Measurements from ENCODE around the gene ITCH.
"Not testable (repeated sequence)": the region's sequence is repeated elsewhere in the genome, so short reads cannot be mapped to it uniquely, and the experiment has no call there.

ITCH gene

GRCh38 chr20:34377072-34377847, 14.2 kb downstream of the ITCH start:
- H3K4me1 ChIP-seq (ENCODE audit: control insufficient read depth in 1 of 2, insufficient read depth in 2 of 2, low read length in 2 of 2), result no peaks in the 10 kb centered on the region
- no peak for DNase-seq
- WGBS (ENCODE audit: extremely low coverage, insufficient coverage, insufficient read length), result no CpG with 5 or more reads among the region's 16 CpGs
- no peaks in the 10 kb centered on the region for H3K9me3 ChIP-seq (ENCODE audit: insufficient read depth, low read depth, low read length)
- no peak overlapping the region for H4K91ac ChIP-seq (ENCODE audit: low read depth, low read length)
- no peaks in the 10 kb centered on the region for H3K27me3 ChIP-seq (ENCODE audit: insufficient read depth, low read length)
- H2BK120ac ChIP-seq (ENCODE audit: insufficient read depth, low read length, poor library complexity), result no peak overlapping the region
- H2BK12ac ChIP-seq (ENCODE audit: low read length), result no peak overlapping the region
- H3K4me3 ChIP-seq (ENCODE audit: low read depth, low read length), result no peak overlapping the region
- peak overlapping the region; percentile 48 for H3K4ac ChIP-seq (ENCODE audit: low read depth, low read length)
- H3K23ac ChIP-seq (ENCODE audit: low read length), result no peak overlapping the region
- no peak overlapping the region for H3K14ac ChIP-seq (ENCODE audit: low read length)
- H2BK5ac ChIP-seq (ENCODE audit: low read depth, low read length, poor library complexity), result no peak overlapping the region
- no peak overlapping the region for H3K27ac ChIP-seq (ENCODE audit: low read depth, low read length)
- no peak overlapping the region for H3K4me2 ChIP-seq (ENCODE audit: low read length)
- no peak overlapping the region for H3K9ac ChIP-seq (ENCODE audit: low read length)
- no peak overlapping the region for H2AFZ ChIP-seq (ENCODE audit: insufficient read depth, low read length, poor library complexity)
- H4K12ac ChIP-seq (ENCODE audit: low read depth, low read length), result no peak overlapping the region
- no peak overlapping the region for H2AK5ac ChIP-seq (ENCODE audit: low read length)
- no peak overlapping the region for H3K18ac ChIP-seq (ENCODE audit: low read length)
- no peak overlapping the region for H4K8ac ChIP-seq (ENCODE audit: low read depth, low read length)
- no peaks in the 10 kb centered on the region for H3K79me1 ChIP-seq (ENCODE audit: low read length)
- peaks cover 11 to 17% of the 10 kb centered on the region in 2 experiments for H3K36me3 ChIP-seq (ENCODE audit: control insufficient read depth in 1 of 2, insufficient read depth in 2 of 2, low read length in 2 of 2)
- H3K79me2 ChIP-seq (ENCODE audit: control insufficient read depth, insufficient read depth, low read length, poor library complexity), result peaks cover 4% of the 10 kb centered on the region

- peaks cover 8% of the 10 kb centered on the region for H3K79me2 ChIP-seq (ENCODE audit: control insufficient read depth, insufficient read depth, low read length, poor library complexity)
- no peak overlapping the region for H4K8ac ChIP-seq (ENCODE audit: low read depth, low read length)
- no CpG with 5 or more reads among the region's 3 CpGs for WGBS (ENCODE audit: extremely low coverage, insufficient coverage, insufficient read length)
- no peak overlapping the region for H3K23ac ChIP-seq (ENCODE audit: low read length)
- H3K27ac ChIP-seq (ENCODE audit: low read depth, low read length), result no peak overlapping the region
- no peak overlapping the region for H3K4ac ChIP-seq (ENCODE audit: low read depth, low read length)
- no peak overlapping the region for H2AK5ac ChIP-seq (ENCODE audit: low read length)
- no peak overlapping the region for H3K18ac ChIP-seq (ENCODE audit: low read length)
- no peak overlapping the region for H3K4me3 ChIP-seq (ENCODE audit: low read depth, low read length)
- H4K91ac ChIP-seq (ENCODE audit: low read depth, low read length), result no peak overlapping the region
- no peak overlapping the region for H2AFZ ChIP-seq (ENCODE audit: insufficient read depth, low read length, poor library complexity)
- no peaks in the 10 kb centered on the region for H3K9me3 ChIP-seq (ENCODE audit: insufficient read depth, low read depth, low read length)
- no peak overlapping the region for H3K4me2 ChIP-seq (ENCODE audit: low read length)
- H3K27me3 ChIP-seq (ENCODE audit: insufficient read depth, low read length), result no peaks in the 10 kb centered on the region
- H3K36me3 ChIP-seq (ENCODE audit: control insufficient read depth in 1 of 2, insufficient read depth in 2 of 2, low read length in 2 of 2), result peaks cover 10 to 17% of the 10 kb centered on the region in 2 experiments
- no peak overlapping the region for H2BK120ac ChIP-seq (ENCODE audit: insufficient read depth, low read length, poor library complexity)
- H2BK5ac ChIP-seq (ENCODE audit: low read depth, low read length, poor library complexity), result no peak overlapping the region
- H3K79me1 ChIP-seq (ENCODE audit: low read length), result no peaks in the 10 kb centered on the region
- H4K12ac ChIP-seq (ENCODE audit: low read depth, low read length), result no peak overlapping the region
- DNase-seq, result no peak
- H3K14ac ChIP-seq (ENCODE audit: low read length), result no peak overlapping the region
- no peaks in the 10 kb centered on the region for H3K4me1 ChIP-seq (ENCODE audit: control insufficient read depth in 1 of 2, insufficient read depth in 2 of 2, low read length in 2 of 2)
- H3K9ac ChIP-seq (ENCODE audit: low read length), result no peak overlapping the region
- no peak overlapping the region for H2BK12ac ChIP-seq (ENCODE audit: low read length)
Observed at GRCh38 chr20:34382174-34382573, 19.1 kb downstream of the ITCH start.

GRCh38 chr20:34382877-34383455, 19.9 kb downstream of the ITCH start:
- not testable (repeated sequence) for H3K4me3 ChIP-seq (ENCODE audit: low read depth, low read length); H3K27ac ChIP-seq (ENCODE audit: low read depth, low read length); H2BK12ac ChIP-seq (ENCODE audit: low read length); H3K23ac ChIP-seq (ENCODE audit: low read length); H3K14ac ChIP-seq (ENCODE audit: low read length); H3K4me1 ChIP-seq (ENCODE audit: control insufficient read depth in 1 of 2, insufficient read depth in 2 of 2, low read length in 2 of 2); H3K18ac ChIP-seq (ENCODE audit: low read length); H2AK5ac ChIP-seq (ENCODE audit: low read length); H4K91ac ChIP-seq (ENCODE audit: low read depth, low read length); H3K9ac ChIP-seq (ENCODE audit: low read length); DNase-seq; H3K79me1 ChIP-seq (ENCODE audit: low read length); H3K27me3 ChIP-seq (ENCODE audit: insufficient read depth, low read length); H4K12ac ChIP-seq (ENCODE audit: low read depth, low read length); H2BK5ac ChIP-seq (ENCODE audit: low read depth, low read length, poor library complexity); H2BK120ac ChIP-seq (ENCODE audit: insufficient read depth, low read length, poor library complexity); H2AFZ ChIP-seq (ENCODE audit: insufficient read depth, low read length, poor library complexity); H3K4me2 ChIP-seq (ENCODE audit: low read length); H3K9me3 ChIP-seq (ENCODE audit: insufficient read depth, low read depth, low read length); H4K8ac ChIP-seq (ENCODE audit: low read depth, low read length); H3K79me2 ChIP-seq (ENCODE audit: control insufficient read depth, insufficient read depth, low read length, poor library complexity)
- Histone ChIP-seq H3K4ac (ENCODE audit: low read depth, low read length) (peak overlapping the region; percentile 47), H3K36me3 (ENCODE audit: control insufficient read depth in 1 of 2, insufficient read depth in 2 of 2, low read length in 2 of 2) (peaks cover 7 to 14% of the 10 kb centered on the region in 2 experiments)
- no CpG with 5 or more reads among the region's 14 CpGs for WGBS (ENCODE audit: extremely low coverage, insufficient coverage, insufficient read length)

DNA sequence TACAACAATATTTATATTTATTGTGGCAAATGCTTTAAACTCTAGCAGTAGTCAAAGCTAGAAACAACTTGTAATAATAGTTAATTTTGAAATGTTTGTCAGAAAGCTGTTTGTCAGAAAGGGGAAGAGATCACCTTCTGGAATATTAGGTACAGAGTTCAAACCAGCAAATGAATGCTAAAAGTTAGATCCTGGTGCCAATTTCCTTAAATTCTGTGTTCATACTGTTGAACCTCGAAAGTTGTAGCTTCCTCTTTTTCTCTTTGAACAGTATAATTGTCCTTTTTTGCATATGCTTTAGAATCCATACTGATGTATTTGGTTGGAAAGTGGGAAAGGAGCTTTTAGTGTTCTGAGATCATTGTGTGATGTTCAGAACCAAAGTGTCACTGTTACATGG, 22.4 kb downstream of the ITCH start:
- Histone ChIP-seq H3K4me2 (ENCODE audit: low read length) (no peak overlapping the region), H3K18ac (ENCODE audit: low read length) (no peak overlapping the region), H2BK120ac (ENCODE audit: insufficient read depth, low read length, poor library complexity) (no peak overlapping the region), H3K4me3 (ENCODE audit: low read depth, low read length) (no peak overlapping the region), H4K91ac (ENCODE audit: low read depth, low read length) (no peak overlapping the region), H3K79me1 (ENCODE audit: low read length) (no peaks in the 10 kb centered on the region), H2BK5ac (ENCODE audit: low read depth, low read length, poor library complexity) (no peak overlapping the region), H3K27me3 (ENCODE audit: insufficient read depth, low read length) (no peaks in the 10 kb centered on the region), H3K9ac (ENCODE audit: low read length) (no peak overlapping the region), H3K14ac (ENCODE audit: low read length) (no peak overlapping the region), H3K9me3 (ENCODE audit: insufficient read depth, low read depth, low read length) (no peaks in the 10 kb centered on the region), H2BK12ac (ENCODE audit: low read length) (no peak overlapping the region), H2AFZ (ENCODE audit: insufficient read depth, low read length, poor library complexity) (no peak overlapping the region), H3K27ac (ENCODE audit: low read depth, low read length) (no peak overlapping the region), H3K4ac (ENCODE audit: low read depth, low read length) (no peak overlapping the region), H4K12ac (ENCODE audit: low read depth, low read length) (no peak overlapping the region), H4K8ac (ENCODE audit: low read depth, low read length) (no peak overlapping the region), H3K23ac (ENCODE audit: low read length) (no peak overlapping the region), H3K4me1 (ENCODE audit: control insufficient read depth in 1 of 2, insufficient read depth in 2 of 2, low read length in 2 of 2) (peaks cover 0 to 5% of the 10 kb centered on the region in 2 experiments), H3K36me3 (ENCODE audit: control insufficient read depth in 1 of 2, insufficient read depth in 2 of 2, low read length in 2 of 2) (peaks cover 6 to 18% of the 10 kb centered on the region in 2 experiments), H2AK5ac (ENCODE audit: low read length) (no peak overlapping the region), H3K79me2 (ENCODE audit: control insufficient read depth, insufficient read depth, low read length, poor library complexity) (peaks cover 6% of the 10 kb centered on the region)
- no CpG with 5 or more reads among the region's 1 CpG for WGBS (ENCODE audit: extremely low coverage, insufficient coverage, insufficient read length)
- no peak for DNase-seq
